WTC11 (cell line): ENCODE data around the gene GNRHR. TPM values are rescaled to one million over a fixed set of nuclear protein-coding genes. Genes with fewer than 3 reads are reported as not detected.
A peak's percentile ranks its signal among the peaks of the same experiment; 100 is the strongest.

Source experiments
- AR ChIP-seq: fragments of 250-450 bp; sonication (Bioruptor Pico); IDR thresholded peaks from 2 replicates; pipeline ENCODE4 v1.9.0; 2021; ENCODE audit warnings: mild to moderate bottlenecking
- ARID4B ChIP-seq: sonication (generic); formaldehyde crosslinking; IDR thresholded peaks from 2 replicates; pipeline ENCODE4 v1.8.0; 2023; ENCODE audit warnings: missing genetic modification reagents, mild to moderate bottlenecking, borderline replicate concordance
- ATF3 ChIP-seq: sonication (generic); formaldehyde crosslinking; conservative IDR thresholded peaks from 2 replicates; pipeline ENCODE4 v1.8.1; 2022; ENCODE audit warnings: mild to moderate bottlenecking, missing genetic modification reagents
- ATF6 ChIP-seq: sonication (generic); formaldehyde crosslinking; IDR thresholded peaks from 2 replicates; pipeline ENCODE4 v1.8.1; 2023; ENCODE audit warnings: mild to moderate bottlenecking, missing genetic modification reagents
- CREB1 ChIP-seq: sonication (generic); formaldehyde crosslinking; IDR thresholded peaks from 2 replicates; pipeline ENCODE4 v1.8.0; 2023; ENCODE audit warnings: mild to moderate bottlenecking, missing genetic modification reagents
- E2F4 ChIP-seq: sonication (generic); formaldehyde crosslinking; IDR thresholded peaks from 2 replicates; pipeline ENCODE4 v1.8.1; 2022; ENCODE audit warnings: low read depth, mild to moderate bottlenecking, moderate library complexity, missing genetic modification reagents, borderline replicate concordance
- EMX1 ChIP-seq: fragments of 250-450 bp; sonication (Bioruptor Pico); IDR thresholded peaks from 2 replicates; pipeline ENCODE4 v1.8.0; 2021; ENCODE audit warnings: mild to moderate bottlenecking
- ETV6 ChIP-seq: sonication (generic); formaldehyde crosslinking; IDR thresholded peaks from 2 replicates; pipeline ENCODE4 v1.8.1; 2022; ENCODE audit warnings: mild to moderate bottlenecking, missing genetic modification reagents
- HMGA2 ChIP-seq: fragments of 250-450 bp; sonication (Bioruptor Pico); IDR thresholded peaks from 2 replicates; pipeline ENCODE4 v1.4.0; 2021; ENCODE audit warnings: mild to moderate bottlenecking, moderate library complexity
- HMGXB4 ChIP-seq: sonication (generic); formaldehyde crosslinking; IDR thresholded peaks from 2 replicates; pipeline ENCODE4 v1.8.1; 2023; ENCODE audit warnings: mild to moderate bottlenecking, moderate library complexity, missing genetic modification reagents
- IRF2 ChIP-seq: sonication (generic); formaldehyde crosslinking; IDR thresholded peaks from 2 replicates; pipeline ENCODE4 v1.8.0; 2022; ENCODE audit warnings: low read depth, missing genetic modification reagents, borderline replicate concordance
- NFATC4 ChIP-seq: fragments of 250-450 bp; sonication (Bioruptor Pico); IDR thresholded peaks from 2 replicates; pipeline ENCODE4 v1.9.0; 2021; ENCODE audit warnings: mild to moderate bottlenecking
- NR1H2 ChIP-seq: sonication (generic); formaldehyde crosslinking; IDR thresholded peaks from 2 replicates; pipeline ENCODE4 v1.9.0; 2021; ENCODE audit warnings: mild to moderate bottlenecking, moderate library complexity, missing genetic modification reagents
- NR2C2 ChIP-seq: sonication (generic); formaldehyde crosslinking; IDR thresholded peaks from 2 replicates; pipeline ENCODE4 v1.8.0; 2022; ENCODE audit warnings: mild to moderate bottlenecking, missing genetic modification reagents
- NR3C1 ChIP-seq: sonication (generic); formaldehyde crosslinking; conservative IDR thresholded peaks from 2 replicates; pipeline ENCODE4 v1.8.1; 2023; ENCODE audit warnings: low read depth, mild to moderate bottlenecking, missing genetic modification reagents
- OVOL2 ChIP-seq: fragments of 250-450 bp; sonication (Bioruptor Pico); IDR thresholded peaks from 2 replicates; pipeline ENCODE4 v1.9.0; 2021; ENCODE audit warnings: mild to moderate bottlenecking, borderline replicate concordance
- SMAD3 ChIP-seq: sonication (generic); formaldehyde crosslinking; IDR thresholded peaks from 2 replicates; pipeline ENCODE4 v1.8.0; 2022; ENCODE audit warnings: missing genetic modification reagents, mild to moderate bottlenecking, borderline replicate concordance
- SP1 ChIP-seq: sonication (generic); formaldehyde crosslinking; conservative IDR thresholded peaks from 2 replicates; pipeline ENCODE4 v1.8.1; 2022; ENCODE audit warnings: missing genetic modification reagents
- TP53 ChIP-seq: sonication (generic); formaldehyde crosslinking; IDR thresholded peaks from 2 replicates; pipeline ENCODE4 v1.8.1; 2023; ENCODE audit warnings: mild to moderate bottlenecking, missing genetic modification reagents
- USF2 ChIP-seq: sonication (generic); formaldehyde crosslinking; IDR thresholded peaks from 2 replicates; pipeline ENCODE4 v1.8.1; 2023; ENCODE audit warnings: mild to moderate bottlenecking, missing genetic modification reagents, moderate library complexity
- ZBTB43 ChIP-seq: sonication (generic); formaldehyde crosslinking; IDR thresholded peaks from 2 replicates; pipeline ENCODE4 v1.8.1; 2023; ENCODE audit warnings: mild to moderate bottlenecking, missing genetic modification reagents
- ZNF138 ChIP-seq: sonication (generic); formaldehyde crosslinking; conservative IDR thresholded peaks from 2 replicates; pipeline ENCODE4 v1.8.1; 2022; ENCODE audit warnings: mild to moderate bottlenecking, moderate library complexity, missing genetic modification reagents
- ZNF317 ChIP-seq: sonication (generic); formaldehyde crosslinking; IDR thresholded peaks from 2 replicates; pipeline ENCODE4 v1.8.1; 2023; ENCODE audit warnings: low read depth, mild to moderate bottlenecking, moderate library complexity, missing genetic modification reagents, borderline replicate concordance
- total RNA-seq: library from RNA; stranded (reverse); gene quantifications from 3 replicates; pipeline ENCODE4 v1.2.3, GENCODE V29; 2021

The GNRHR gene
- total RNA-seq, 1 experiment from 2014 or later: not detected

- TF ChIP-seq E2F4 (CRISPR knock-in tag) (no peak), NR1H2 (CRISPR knock-in tag) (no peak), HMGXB4 (CRISPR knock-in tag) (no peak), EMX1 (peak; percentile 96), ATF3 (CRISPR knock-in tag) (no peak), ARID4B (CRISPR knock-in tag) (no peak), ETV6 (CRISPR knock-in tag) (no peak), ATF6 (no peak), NFATC4 (CRISPR knock-in tag) (peak; percentile 90), SMAD3 (CRISPR knock-in tag) (no peak), USF2 (CRISPR knock-in tag) (no peak), OVOL2 (no peak), CREB1 (no peak), ZNF317 (CRISPR knock-in tag) (no peak), NR3C1 (CRISPR knock-in tag) (no peak), ZBTB43 (no peak), TP53 (CRISPR knock-in tag) (no peak), SP1 (CRISPR knock-in tag) (no peak), NR2C2 (CRISPR knock-in tag) (no peak), ZNF138 (CRISPR knock-in tag) (no peak), IRF2 (CRISPR knock-in tag) (no peak), AR (CRISPR knock-in tag) (peak; percentile 95), HMGA2 (CRISPR knock-in tag) (no peak)
These were observed 32.2 kb downstream of the GNRHR start (continued) for GRCh38 chr4:67721770-67722597.
